OCI-LY7 (cell line): Measurements from ENCODE around the gene RALGAPA2.

Source experiments
- EZH2phosphoT487 ChIP-seq: fragments of 200-600 bp; sonication (generic); IDR thresholded peaks from 2 replicates; pipeline ENCODE4 v1.6.1; 2018; ENCODE audit warnings: low read depth, borderline replicate concordance, mild to moderate bottlenecking, mixed run types, antibody characterized with exemption, low read length, moderate library complexity, mixed read lengths
- TF ChIP-seq, protein P1 (sequence below): fragments of 200-600 bp; sonication (generic); conservative IDR thresholded peaks from 2 replicates; pipeline ENCODE4 v1.5.1; 2014; ENCODE audit warnings: mild to moderate bottlenecking, antibody characterized with exemption, low read length, moderate library complexity, mixed read lengths

DNA sequence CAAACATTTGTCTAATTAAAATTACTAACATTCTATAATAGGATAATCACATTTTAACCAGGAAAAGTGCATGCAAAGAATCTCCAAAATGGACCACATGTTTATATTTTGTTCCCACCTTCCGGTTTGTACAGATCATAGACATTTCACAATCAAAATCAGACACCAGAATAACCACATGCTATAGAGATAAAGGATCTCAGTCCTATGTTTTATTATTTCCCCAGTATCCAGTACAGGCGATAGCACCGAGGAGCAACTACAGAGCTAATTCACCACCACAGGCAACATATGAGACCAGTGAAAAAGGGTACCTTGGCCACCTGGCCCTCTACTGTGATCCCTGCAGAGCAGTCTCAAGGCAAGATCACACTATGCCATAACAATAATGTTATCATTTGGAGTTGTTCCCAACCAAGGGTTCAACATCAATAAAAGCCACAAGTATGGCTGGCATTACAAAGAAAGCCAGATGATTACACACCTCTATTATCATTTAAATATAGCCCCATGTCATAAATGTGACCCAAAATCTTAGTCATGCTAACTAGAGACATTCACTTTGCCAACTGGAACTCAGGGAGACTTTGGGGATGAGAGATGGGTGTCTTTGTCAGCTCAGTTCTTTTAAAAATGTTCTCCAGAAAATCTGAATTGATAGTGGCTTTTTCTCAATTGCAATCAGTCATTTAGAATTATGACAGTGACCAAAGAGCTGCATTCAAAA is 46.7 kb downstream of the RALGAPA2 start:
- TF ChIP-seq, protein P1, sequence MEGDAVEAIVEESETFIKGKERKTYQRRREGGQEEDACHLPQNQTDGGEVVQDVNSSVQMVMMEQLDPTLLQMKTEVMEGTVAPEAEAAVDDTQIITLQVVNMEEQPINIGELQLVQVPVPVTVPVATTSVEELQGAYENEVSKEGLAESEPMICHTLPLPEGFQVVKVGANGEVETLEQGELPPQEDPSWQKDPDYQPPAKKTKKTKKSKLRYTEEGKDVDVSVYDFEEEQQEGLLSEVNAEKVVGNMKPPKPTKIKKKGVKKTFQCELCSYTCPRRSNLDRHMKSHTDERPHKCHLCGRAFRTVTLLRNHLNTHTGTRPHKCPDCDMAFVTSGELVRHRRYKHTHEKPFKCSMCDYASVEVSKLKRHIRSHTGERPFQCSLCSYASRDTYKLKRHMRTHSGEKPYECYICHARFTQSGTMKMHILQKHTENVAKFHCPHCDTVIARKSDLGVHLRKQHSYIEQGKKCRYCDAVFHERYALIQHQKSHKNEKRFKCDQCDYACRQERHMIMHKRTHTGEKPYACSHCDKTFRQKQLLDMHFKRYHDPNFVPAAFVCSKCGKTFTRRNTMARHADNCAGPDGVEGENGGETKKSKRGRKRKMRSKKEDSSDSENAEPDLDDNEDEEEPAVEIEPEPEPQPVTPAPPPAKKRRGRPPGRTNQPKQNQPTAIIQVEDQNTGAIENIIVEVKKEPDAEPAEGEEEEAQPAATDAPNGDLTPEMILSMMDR, result no peak
- TF ChIP-seq EZH2phosphoT487, result no peak
